ENCODE data around the gene PRKCB.

DNA sequence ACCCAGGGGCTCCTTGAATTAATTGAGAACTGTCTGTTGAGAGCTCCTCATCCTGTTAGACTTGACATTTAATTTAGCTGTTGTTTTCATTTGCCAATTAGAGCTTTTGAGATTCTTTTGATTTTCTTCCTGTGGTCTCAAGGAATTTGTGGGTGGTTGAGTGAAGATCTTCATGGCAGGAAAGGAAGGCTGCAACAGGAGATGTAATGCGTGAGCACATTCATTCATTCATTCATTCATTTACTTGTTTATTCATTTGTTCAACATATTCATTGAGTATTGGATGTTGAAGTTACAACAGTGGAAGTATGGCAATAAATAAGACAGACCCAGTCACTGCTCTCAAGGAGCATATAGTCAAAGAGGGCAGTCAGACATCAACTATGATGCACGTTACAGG lies 117.7 kb downstream of the PRKCB start:
- TF ChIP-seq, protein P1, sequence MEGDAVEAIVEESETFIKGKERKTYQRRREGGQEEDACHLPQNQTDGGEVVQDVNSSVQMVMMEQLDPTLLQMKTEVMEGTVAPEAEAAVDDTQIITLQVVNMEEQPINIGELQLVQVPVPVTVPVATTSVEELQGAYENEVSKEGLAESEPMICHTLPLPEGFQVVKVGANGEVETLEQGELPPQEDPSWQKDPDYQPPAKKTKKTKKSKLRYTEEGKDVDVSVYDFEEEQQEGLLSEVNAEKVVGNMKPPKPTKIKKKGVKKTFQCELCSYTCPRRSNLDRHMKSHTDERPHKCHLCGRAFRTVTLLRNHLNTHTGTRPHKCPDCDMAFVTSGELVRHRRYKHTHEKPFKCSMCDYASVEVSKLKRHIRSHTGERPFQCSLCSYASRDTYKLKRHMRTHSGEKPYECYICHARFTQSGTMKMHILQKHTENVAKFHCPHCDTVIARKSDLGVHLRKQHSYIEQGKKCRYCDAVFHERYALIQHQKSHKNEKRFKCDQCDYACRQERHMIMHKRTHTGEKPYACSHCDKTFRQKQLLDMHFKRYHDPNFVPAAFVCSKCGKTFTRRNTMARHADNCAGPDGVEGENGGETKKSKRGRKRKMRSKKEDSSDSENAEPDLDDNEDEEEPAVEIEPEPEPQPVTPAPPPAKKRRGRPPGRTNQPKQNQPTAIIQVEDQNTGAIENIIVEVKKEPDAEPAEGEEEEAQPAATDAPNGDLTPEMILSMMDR (IDR thresholded peaks at IDR 0.05): no peak
- TF ChIP-seq EP300 (IDR thresholded peaks at IDR 0.05) (no peak), POLR2AphosphoS5 (IDR thresholded peaks at IDR 0.05) (no peak)

All from upper lobe of left lung (tissue), 4 donors.